WTC11 (cell line): ENCODE results near the gene PKMYT1. TPM values are rescaled to one million over a fixed set of nuclear protein-coding genes. Genes with fewer than 3 reads are reported as not detected.

Experiments
- ATAC-seq: fragments of 200-7000 bp; cut with Tn5 transposase; 2 replicates; pipeline ENCODE4 v1.10.0; 2021; ENCODE audit warnings: mild to moderate bottlenecking, moderate library complexity
- CTCF ChIA-PET: fragments of 300-600 bp; sonication (Branson Sonifier 250); formaldehyde crosslinking; loops from one replicate; lab custom pipeline; 2021; ENCODE audit warnings: antibody characterized with exemption; lab: Charles Lee
- POLR2A ChIA-PET: fragments of 350-600 bp; sonication (Branson Sonifier 250); formaldehyde crosslinking; loops from one replicate; lab custom pipeline; 2021; ENCODE audit warnings: antibody characterized with exemption; lab: Charles Lee
- DNase-seq: peaks from one replicate; pipeline ENCODE4 v3.0.0; 2021; ENCODE audit warnings: low spot score
- H3K27ac Mint-ChIP-seq: 2 replicates; pipeline ENCODE4 v1.8.0; 2021; ENCODE audit warnings: mixed read lengths
- H3K27me3 Mint-ChIP-seq: 2 replicates; pipeline ENCODE4 v1.8.0; 2021; ENCODE audit warnings: low read depth, mild to moderate bottlenecking, moderate library complexity, mixed read lengths
- H3K36me3 Mint-ChIP-seq: 2 replicates; pipeline ENCODE4 v1.8.0; 2021; ENCODE audit warnings: mixed read lengths
- H3K4me1 Mint-ChIP-seq: 2 replicates; pipeline ENCODE4 v1.8.0; 2022; ENCODE audit warnings: mixed read lengths
- H3K4me3 Mint-ChIP-seq: 2 replicates; pipeline ENCODE4 v1.8.0; 2021; ENCODE audit warnings: mild to moderate bottlenecking, moderate library complexity, mixed read lengths
- H3K9me3 Mint-ChIP-seq: 2 replicates; pipeline ENCODE4 v1.8.0; 2021; ENCODE audit warnings: mixed read lengths
- AFF4 ChIP-seq: sonication (generic); formaldehyde crosslinking; IDR thresholded peaks from 2 replicates; pipeline ENCODE4 v1.8.1; 2023; ENCODE audit warnings: mild to moderate bottlenecking, missing genetic modification reagents, borderline replicate concordance
- ATF1 ChIP-seq: sonication (generic); formaldehyde crosslinking; IDR thresholded peaks from 2 replicates; pipeline ENCODE4 v1.8.1; 2023; ENCODE audit warnings: mild to moderate bottlenecking, moderate library complexity, missing genetic modification reagents
- ATF2 ChIP-seq: sonication (generic); formaldehyde crosslinking; IDR thresholded peaks from 2 replicates; pipeline ENCODE4 v1.8.1; 2022; ENCODE audit warnings: low read depth, missing genetic modification reagents, borderline replicate concordance
- CREB1 ChIP-seq: sonication (generic); formaldehyde crosslinking; IDR thresholded peaks from 2 replicates; pipeline ENCODE4 v1.8.0; 2023; ENCODE audit warnings: mild to moderate bottlenecking, missing genetic modification reagents
- FOXK1 ChIP-seq: sonication (generic); formaldehyde crosslinking; IDR thresholded peaks from 2 replicates; pipeline ENCODE4 v1.8.0; 2022; ENCODE audit warnings: mild to moderate bottlenecking, moderate library complexity, missing genetic modification reagents
- HMGA2 ChIP-seq: fragments of 250-450 bp; sonication (Bioruptor Pico); IDR thresholded peaks from 2 replicates; pipeline ENCODE4 v1.4.0; 2021; ENCODE audit warnings: mild to moderate bottlenecking, moderate library complexity
- HMGXB4 ChIP-seq: sonication (generic); formaldehyde crosslinking; IDR thresholded peaks from 2 replicates; pipeline ENCODE4 v1.8.1; 2023; ENCODE audit warnings: mild to moderate bottlenecking, moderate library complexity, missing genetic modification reagents
- NFATC4 ChIP-seq: fragments of 250-450 bp; sonication (Bioruptor Pico); IDR thresholded peaks from 2 replicates; pipeline ENCODE4 v1.9.0; 2021; ENCODE audit warnings: mild to moderate bottlenecking
- TCF7 ChIP-seq: sonication (generic); formaldehyde crosslinking; IDR thresholded peaks from 2 replicates; pipeline ENCODE4 v1.8.0; 2022; ENCODE audit warnings: mild to moderate bottlenecking, low read depth, missing genetic modification reagents, moderate library complexity
- ZNF423 ChIP-seq: fragments of 250-450 bp; sonication (Bioruptor Pico); IDR thresholded peaks from 2 replicates; pipeline ENCODE4 v2.1.2; 2022; ENCODE audit warnings: mild to moderate bottlenecking, moderate library complexity
- total RNA-seq: library from RNA; stranded (reverse); gene quantifications from 3 replicates; pipeline ENCODE4 v1.2.3, GENCODE V29; 2021
- TF ChIP-seq, protein P1 (sequence below): sonication (generic); formaldehyde crosslinking; IDR thresholded peaks from 2 replicates; pipeline ENCODE4 v1.8.0; 2023; ENCODE audit warnings: missing genetic modification reagents
- TF ChIP-seq, protein P2 (sequence below): sonication (generic); formaldehyde crosslinking; IDR thresholded peaks from 2 replicates; pipeline ENCODE4 v1.8.1; 2023; ENCODE audit warnings: mild to moderate bottlenecking, missing genetic modification reagents
- TF ChIP-seq, protein P3 (sequence below): sonication (generic); formaldehyde crosslinking; IDR thresholded peaks from 2 replicates; pipeline ENCODE4 v1.8.1; 2022; ENCODE audit warnings: missing genetic modification reagents, borderline replicate concordance
- TF ChIP-seq, protein P4 (sequence below): fragments of 250-450 bp; sonication (Bioruptor Pico); IDR thresholded peaks from 2 replicates; pipeline ENCODE4 v2.1.2; 2022; ENCODE audit warnings: mild to moderate bottlenecking, moderate library complexity

The PKMYT1 gene
- total RNA-seq, 1 experiment from 2014 or later: 120 TPM

GRCh38 chr16:3019594-3020246 is 39.5 kb upstream of the PKMYT1 start:
- ATAC-seq (no peak), DNase-seq (no peak)
- H3K4me3 Mint-ChIP-seq: peak overlapping the region; percentile 86
- POLR2A ChIA-PET: interaction anchor here (0.6 to 17.1 kb wide), 12 partner anchors 10 to 89 kb away, joined by 3 to 502 read pairs (median 6); partner anchors contain the start of genes CLDN9 and ZSCAN10
- H3K9me3 Mint-ChIP-seq: no peaks in the 10 kb centered on the region
- peaks cover 2% of the 10 kb centered on the region; the same call in 1 of the 2 replicates for H3K27me3 Mint-ChIP-seq
- CTCF ChIA-PET: interaction anchor here (0.7 to 8.6 kb wide), 16 partner anchors 12 to 146 kb away, joined by 3 to 360 read pairs (median 4); partner anchors contain the start of genes CLDN9, FLYWCH1, KREMEN2 and ZSCAN10
- TF ChIP-seq HMGA2: peak; percentile 5; the same call in 1 of the 2 replicates
- TF ChIP-seq, protein P1, sequence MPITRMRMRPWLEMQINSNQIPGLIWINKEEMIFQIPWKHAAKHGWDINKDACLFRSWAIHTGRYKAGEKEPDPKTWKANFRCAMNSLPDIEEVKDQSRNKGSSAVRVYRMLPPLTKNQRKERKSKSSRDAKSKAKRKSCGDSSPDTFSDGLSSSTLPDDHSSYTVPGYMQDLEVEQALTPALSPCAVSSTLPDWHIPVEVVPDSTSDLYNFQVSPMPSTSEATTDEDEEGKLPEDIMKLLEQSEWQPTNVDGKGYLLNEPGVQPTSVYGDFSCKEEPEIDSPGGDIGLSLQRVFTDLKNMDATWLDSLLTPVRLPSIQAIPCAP (CRISPR knock-in tag): no peak
- peak overlapping the region; percentile 98 for H3K27ac Mint-ChIP-seq
- H3K36me3 Mint-ChIP-seq: peaks cover 23% of the 10 kb centered on the region
- peaks cover 59% of the 10 kb centered on the region for H3K4me1 Mint-ChIP-seq

- ChIA-PET CTCF (interaction anchor here (0.5 to 8.6 kb wide), 18 partner anchors 11 to 180 kb away, joined by 3 to 360 read pairs (median 4); partner anchors contain the start of genes CLDN9, KREMEN2 and ZSCAN10), POLR2A (interaction anchor here (0.8 to 17.1 kb wide), 5 partner anchors 12 to 40 kb away, joined by 3 to 502 read pairs (median 8); partner anchors contain the start of gene CLDN9)
- ATAC-seq (peak; percentile 49), DNase-seq (peak; percentile 99)
- Mint-ChIP-seq H3K4me3 (peak within 1 kb of the TSS; percentile 93), H3K4me1 (peaks cover 69% of the 10 kb centered on the region), H3K9me3 (no peaks in the 10 kb centered on the region), H3K27ac (peak within 1 kb of the TSS; percentile 96), H3K27me3 (peaks cover 5% of the 10 kb centered on the region; the same call in 1 of the 2 replicates), H3K36me3 (peaks cover 21% of the 10 kb centered on the region)
- peak; percentile 79 for TF ChIP-seq HMGXB4 (CRISPR knock-in tag)
- TF ChIP-seq CREB1 (CRISPR knock-in tag): 0 out of 2 replicates have a peak, but pooled peaks have one; percentile 16
- TF ChIP-seq AFF4 (CRISPR knock-in tag): peak; percentile 51; the same call in 1 of the 2 replicates
- TF ChIP-seq, protein P2, sequence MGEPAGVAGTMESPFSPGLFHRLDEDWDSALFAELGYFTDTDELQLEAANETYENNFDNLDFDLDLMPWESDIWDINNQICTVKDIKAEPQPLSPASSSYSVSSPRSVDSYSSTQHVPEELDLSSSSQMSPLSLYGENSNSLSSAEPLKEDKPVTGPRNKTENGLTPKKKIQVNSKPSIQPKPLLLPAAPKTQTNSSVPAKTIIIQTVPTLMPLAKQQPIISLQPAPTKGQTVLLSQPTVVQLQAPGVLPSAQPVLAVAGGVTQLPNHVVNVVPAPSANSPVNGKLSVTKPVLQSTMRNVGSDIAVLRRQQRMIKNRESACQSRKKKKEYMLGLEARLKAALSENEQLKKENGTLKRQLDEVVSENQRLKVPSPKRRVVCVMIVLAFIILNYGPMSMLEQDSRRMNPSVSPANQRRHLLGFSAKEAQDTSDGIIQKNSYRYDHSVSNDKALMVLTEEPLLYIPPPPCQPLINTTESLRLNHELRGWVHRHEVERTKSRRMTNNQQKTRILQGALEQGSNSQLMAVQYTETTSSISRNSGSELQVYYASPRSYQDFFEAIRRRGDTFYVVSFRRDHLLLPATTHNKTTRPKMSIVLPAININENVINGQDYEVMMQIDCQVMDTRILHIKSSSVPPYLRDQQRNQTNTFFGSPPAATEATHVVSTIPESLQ (CRISPR knock-in tag): 0 out of 2 replicates have a peak, but pooled peaks have one; percentile 62
- TF ChIP-seq ZNF423 (CRISPR knock-in tag): no peak; the same call in 1 of the 2 replicates
- TF ChIP-seq TCF7 (CRISPR knock-in tag): no peak
- TF ChIP-seq NFATC4 (CRISPR knock-in tag): no peak
- TF ChIP-seq, protein P3, sequence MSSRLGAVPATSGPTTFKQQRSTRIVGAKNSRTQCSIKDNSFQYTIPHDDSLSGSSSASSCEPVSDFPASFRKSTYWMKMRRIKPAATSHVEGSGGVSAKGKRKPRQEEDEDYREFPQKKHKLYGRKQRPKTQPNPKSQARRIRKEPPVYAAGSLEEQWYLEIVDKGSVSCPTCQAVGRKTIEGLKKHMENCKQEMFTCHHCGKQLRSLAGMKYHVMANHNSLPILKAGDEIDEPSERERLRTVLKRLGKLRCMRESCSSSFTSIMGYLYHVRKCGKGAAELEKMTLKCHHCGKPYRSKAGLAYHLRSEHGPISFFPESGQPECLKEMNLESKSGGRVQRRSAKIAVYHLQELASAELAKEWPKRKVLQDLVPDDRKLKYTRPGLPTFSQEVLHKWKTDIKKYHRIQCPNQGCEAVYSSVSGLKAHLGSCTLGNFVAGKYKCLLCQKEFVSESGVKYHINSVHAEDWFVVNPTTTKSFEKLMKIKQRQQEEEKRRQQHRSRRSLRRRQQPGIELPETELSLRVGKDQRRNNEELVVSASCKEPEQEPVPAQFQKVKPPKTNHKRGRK: no peak
- TF ChIP-seq ATF2 (CRISPR knock-in tag): peak; percentile 60; the same call in 1 of the 2 replicates
- TF ChIP-seq ATF1: peak; percentile 65; the same call in 1 of the 2 replicates
- TF ChIP-seq, protein P4, sequence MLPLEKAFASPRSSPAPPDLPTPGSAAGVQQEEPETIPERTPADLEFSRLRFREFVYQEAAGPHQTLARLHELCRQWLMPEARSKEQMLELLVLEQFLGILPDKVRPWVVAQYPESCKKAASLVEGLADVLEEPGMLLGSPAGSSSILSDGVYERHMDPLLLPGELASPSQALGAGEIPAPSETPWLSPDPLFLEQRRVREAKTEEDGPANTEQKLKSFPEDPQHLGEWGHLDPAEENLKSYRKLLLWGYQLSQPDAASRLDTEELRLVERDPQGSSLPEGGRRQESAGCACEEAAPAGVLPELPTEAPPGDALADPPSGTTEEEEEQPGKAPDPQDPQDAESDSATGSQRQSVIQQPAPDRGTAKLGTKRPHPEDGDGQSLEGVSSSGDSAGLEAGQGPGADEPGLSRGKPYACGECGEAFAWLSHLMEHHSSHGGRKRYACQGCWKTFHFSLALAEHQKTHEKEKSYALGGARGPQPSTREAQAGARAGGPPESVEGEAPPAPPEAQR (CRISPR knock-in tag): no peak
- TF ChIP-seq FOXK1 (CRISPR knock-in tag): peak; percentile 38; the same call in 1 of the 2 replicates
Observed at GRCh38 chr16:3017794-3018506, 37.7 kb upstream of the PKMYT1 start, which contains the start of gene CLDN6. TSS of gene CLDN6 (minus strand) at chr16:3018183. CDS start at chr16:3016021, 2,162 bp downstream.
